Central memory CD8-positive, alpha-beta T cell (primary cell): ENCODE measurements around the gene ZNF175.

Experiments
- ATAC-seq: fragments of 150-1000 bp; cut with Tn5 transposase; replicated peaks from 2 replicates; pipeline ENCODE4 v1.10.0; 2022; ENCODE audit warnings: mild to moderate bottlenecking, moderate FRiP score, moderate number of reproducible peaks; ENCODE audit not compliant: poor library complexity, severe bottlenecking; ENCODE audit errors: extremely low read depth
- DNase-seq, 2 donors: peaks; one replicate each; pipeline ENCODE4 v3.0.0; 2021; ENCODE audit warnings: low spot score in 2 of 2
- H3K27ac Mint-ChIP-seq: one replicate; pipeline ENCODE4 v1.8.0; 2022; ENCODE audit warnings: low read depth, mild to moderate bottlenecking, moderate library complexity, mixed read lengths
- H3K27me3 Mint-ChIP-seq: one replicate; pipeline ENCODE4 v1.8.0; 2022; ENCODE audit warnings: mixed read lengths
- H3K36me3 Mint-ChIP-seq: one replicate; pipeline ENCODE4 v1.8.0; 2022; ENCODE audit warnings: mild to moderate bottlenecking, moderate library complexity, mixed read lengths; ENCODE audit not compliant: insufficient read depth
- H3K4me1 Mint-ChIP-seq: one replicate; pipeline ENCODE4 v1.8.0; 2022; ENCODE audit warnings: mixed read lengths
- H3K4me3 Mint-ChIP-seq: one replicate; pipeline ENCODE4 v1.8.0; 2022; ENCODE audit warnings: mild to moderate bottlenecking, moderate library complexity, mixed read lengths
- H3K9me3 Mint-ChIP-seq: one replicate; pipeline ENCODE4 v1.8.0; 2022; ENCODE audit warnings: mixed read lengths

ZNF175 gene

DNA sequence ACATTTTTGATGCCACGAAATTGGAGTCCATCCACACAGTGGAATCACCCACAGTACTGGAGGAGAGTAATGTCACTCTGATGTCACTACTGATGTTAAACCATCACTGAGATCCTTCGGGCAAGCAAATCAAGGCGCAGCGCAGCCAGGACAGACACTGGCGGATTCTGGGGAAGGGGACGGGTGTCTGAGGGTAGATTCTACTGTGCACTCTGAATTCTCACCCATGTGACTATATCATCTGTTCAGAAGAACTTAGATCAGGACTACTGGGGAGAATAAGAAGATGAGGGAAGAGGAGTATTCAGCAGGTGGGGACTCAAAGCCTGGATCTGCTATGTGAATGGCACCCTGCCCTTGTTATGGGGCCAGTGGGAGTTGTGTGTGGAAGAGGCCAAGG is 27.0 kb upstream of the ZNF175 start:
- Mint-ChIP-seq H3K4me1 (peaks cover 2% of the 10 kb centered on the region), H3K9me3 (no peaks in the 10 kb centered on the region), H3K27ac (no peak overlapping the region), H3K27me3 (peaks cover 86% of the 10 kb centered on the region), H3K4me3 (no peak overlapping the region), H3K36me3 (no peaks in the 10 kb centered on the region)
- DNase-seq (no peak), ATAC-seq (no peak)

DNA sequence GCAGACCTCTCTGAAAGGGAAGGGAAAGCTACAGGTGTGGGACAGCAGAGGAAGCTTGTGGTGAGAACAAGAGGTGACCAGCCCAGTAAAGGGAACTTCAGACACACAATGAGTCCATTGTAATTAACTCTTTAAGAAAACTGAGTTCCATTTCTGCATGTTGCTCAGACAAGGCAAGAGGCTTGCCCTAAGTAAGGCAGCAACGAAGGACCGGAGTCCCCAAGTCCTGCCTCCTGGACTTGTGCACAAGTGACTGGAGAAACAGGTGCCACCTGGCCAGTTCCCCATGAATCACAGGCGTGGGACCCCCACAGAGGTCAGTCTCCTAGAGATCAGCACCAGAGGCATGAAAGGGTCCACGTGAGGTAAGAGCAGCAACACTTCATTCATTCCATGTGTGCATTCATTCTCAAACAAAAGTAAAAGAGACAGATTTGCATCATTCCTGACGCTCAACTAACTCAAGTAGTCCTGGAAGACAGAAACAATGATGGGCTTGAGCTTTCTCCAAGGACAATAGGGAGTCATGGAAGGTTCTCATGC is 24.9 kb upstream of the ZNF175 start:
- Mint-ChIP-seq H3K9me3 (no peaks in the 10 kb centered on the region), H3K27ac (no peak overlapping the region), H3K27me3 (peaks cover 86% of the 10 kb centered on the region)

GRCh38 chr19:51546650-51547396 is 24.3 kb upstream of the ZNF175 start:
- H3K9me3 Mint-ChIP-seq: no peaks in the 10 kb centered on the region
- H3K27me3 Mint-ChIP-seq: peaks cover 86% of the 10 kb centered on the region
- H3K4me1 Mint-ChIP-seq: peaks cover 13% of the 10 kb centered on the region
- ATAC-seq: no peak
- H3K4me3 Mint-ChIP-seq: no peak overlapping the region
- no peaks in the 10 kb centered on the region for H3K36me3 Mint-ChIP-seq
- DNase-seq: no peak
- H3K27ac Mint-ChIP-seq: no peak overlapping the region

More for the DNA sequence above, 24.9 kb upstream of the ZNF175 start:
- Mint-ChIP-seq H3K36me3 (no peaks in the 10 kb centered on the region), H3K4me1 (peaks cover 7% of the 10 kb centered on the region), H3K4me3 (no peak overlapping the region)
- no peak for ATAC-seq
- DNase-seq: no peak

- DNase-seq (no peak), ATAC-seq (no peak)
- Mint-ChIP-seq H3K4me3 (no peak overlapping the region), H3K36me3 (peaks cover 1% of the 10 kb centered on the region), H3K27me3 (peaks cover 86% of the 10 kb centered on the region), H3K27ac (no peak overlapping the region), H3K4me1 (peaks cover 20% of the 10 kb centered on the region), H3K9me3 (peaks cover 3% of the 10 kb centered on the region)
Measured at GRCh38 chr19:51547397-51548212, 23.5 kb upstream of the ZNF175 start.

DNA sequence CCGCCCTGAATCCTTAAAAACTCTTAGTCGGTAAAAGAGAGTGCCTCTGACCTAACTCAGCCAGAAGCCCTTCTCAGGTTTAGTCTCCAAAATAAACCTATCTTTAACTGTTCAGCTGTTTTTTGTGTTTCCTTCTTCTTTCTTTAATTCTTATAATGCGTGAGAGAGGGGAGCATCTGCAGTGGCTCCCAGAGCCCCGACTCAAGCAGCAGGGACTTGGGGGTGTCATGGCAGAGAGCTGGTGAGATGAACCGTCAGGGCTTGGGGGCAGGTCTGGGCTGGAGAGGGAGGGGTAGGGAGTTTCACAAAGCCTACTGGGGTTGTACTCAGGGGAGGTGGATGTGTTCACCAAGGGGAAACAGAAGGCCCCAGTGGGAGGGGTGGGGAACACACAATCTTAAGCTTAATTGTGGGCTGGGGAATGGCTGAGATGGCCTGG is 22.9 kb upstream of the ZNF175 start:
- Mint-ChIP-seq H3K36me3 (peaks cover 2% of the 10 kb centered on the region), H3K27ac (no peak overlapping the region), H3K4me3 (no peak overlapping the region), H3K9me3 (peaks cover 6% of the 10 kb centered on the region), H3K4me1 (peaks cover 22% of the 10 kb centered on the region), H3K27me3 (peaks cover 86% of the 10 kb centered on the region)
- DNase-seq (no peak), ATAC-seq (no peak)

- ATAC-seq (no peak), DNase-seq (no peak)
- H3K9me3 Mint-ChIP-seq: peaks cover 6% of the 10 kb centered on the region
- peaks cover 22% of the 10 kb centered on the region for H3K4me1 Mint-ChIP-seq
- peaks cover 2% of the 10 kb centered on the region for H3K36me3 Mint-ChIP-seq
- peaks cover 79% of the 10 kb centered on the region for H3K27me3 Mint-ChIP-seq
- peak overlapping the region; percentile 9 for H3K4me3 Mint-ChIP-seq
- H3K27ac Mint-ChIP-seq: no peak overlapping the region
Measured at GRCh38 chr19:51548891-51549305, 22.2 kb upstream of the ZNF175 start.

DNA sequence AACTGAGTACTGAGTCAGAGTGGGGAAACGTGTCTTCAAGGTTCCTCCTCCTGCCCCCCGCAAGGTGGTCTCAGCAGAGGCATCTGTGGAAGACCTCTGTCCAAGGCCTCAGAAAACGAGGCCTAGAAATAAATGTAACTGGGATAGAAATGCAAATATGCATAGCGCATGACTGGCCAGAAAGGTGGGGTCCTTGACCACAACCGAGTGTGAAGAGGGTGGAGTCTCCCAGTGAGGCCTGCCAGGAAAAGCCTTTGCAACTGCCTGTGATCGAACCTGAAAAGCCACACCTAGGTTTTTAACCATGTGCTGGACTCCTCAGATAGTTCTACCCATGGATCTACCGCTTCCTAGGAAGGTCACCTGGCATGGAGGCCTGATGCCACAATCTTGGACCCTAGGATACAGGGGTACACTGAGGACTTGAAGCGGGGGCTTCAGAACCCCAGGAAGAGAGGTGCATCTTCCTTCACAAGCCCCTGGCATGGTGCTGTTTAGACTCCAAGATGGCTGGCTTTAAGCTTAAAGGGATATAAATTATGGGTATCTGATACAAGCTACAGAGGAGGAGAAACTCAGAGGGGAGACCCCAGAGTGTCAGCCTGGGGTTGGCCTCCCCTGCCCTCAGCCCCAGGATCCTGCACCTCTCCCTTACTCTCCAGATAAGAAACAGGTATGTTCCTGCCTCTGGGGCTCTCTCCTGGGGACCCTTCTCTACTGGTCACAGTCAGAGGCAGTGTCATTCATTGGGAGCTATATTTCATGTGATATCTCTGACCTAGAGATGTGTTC is 21.4 kb upstream of the ZNF175 start:
- peaks cover 6% of the 10 kb centered on the region for H3K9me3 Mint-ChIP-seq
- ATAC-seq (no peak), DNase-seq (peak in 1 of 2 donors; percentile 8)
- H3K27me3 Mint-ChIP-seq: peaks cover 79% of the 10 kb centered on the region
- H3K36me3 Mint-ChIP-seq: peaks cover 2% of the 10 kb centered on the region
- H3K4me1 Mint-ChIP-seq: peaks cover 22% of the 10 kb centered on the region
- no peak overlapping the region for H3K27ac Mint-ChIP-seq
- H3K4me3 Mint-ChIP-seq: peak overlapping the region; percentile 9

DNA sequence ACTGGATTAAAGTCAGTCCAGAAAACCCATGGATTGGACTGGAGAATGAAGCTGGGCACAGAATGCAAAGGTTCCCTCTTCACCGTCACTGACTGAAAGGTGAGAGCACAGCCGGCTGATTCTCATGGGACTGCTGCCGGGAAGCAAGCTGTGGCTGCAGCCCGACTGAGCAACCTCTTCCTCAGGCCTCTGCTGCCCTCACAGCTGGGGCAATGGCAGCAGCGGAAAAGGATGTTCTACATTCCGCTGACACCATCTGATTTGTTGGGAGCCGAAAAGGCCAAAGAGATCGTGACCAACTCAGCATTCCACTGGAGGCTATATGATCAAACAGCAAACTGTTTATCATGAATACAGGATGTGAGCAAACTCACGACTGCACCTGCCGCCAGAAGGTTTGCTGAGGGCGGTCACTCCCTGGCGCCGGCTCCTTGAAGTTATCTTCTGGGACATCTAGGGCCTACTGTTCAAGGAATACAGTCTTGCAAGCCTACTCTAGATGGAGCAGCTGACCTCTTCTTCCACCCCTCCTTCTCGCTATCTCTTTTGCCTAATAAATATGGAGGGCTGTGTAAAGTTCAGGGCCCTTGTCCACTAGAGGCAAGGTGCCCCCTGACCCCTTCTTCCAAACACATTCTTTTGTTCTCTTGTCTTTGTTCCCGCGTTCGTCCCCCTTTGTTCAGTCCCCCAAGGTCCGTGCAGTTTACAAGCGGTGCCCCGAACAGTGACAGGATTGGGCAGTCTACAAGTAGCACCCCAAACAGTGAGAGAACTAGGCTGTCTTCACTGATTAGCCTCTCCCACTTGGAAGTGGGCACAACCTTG is 20.0 kb upstream of the ZNF175 start:
- ATAC-seq: no peak
- no peak for DNase-seq
- Mint-ChIP-seq H3K9me3 (peaks cover 6% of the 10 kb centered on the region), H3K4me1 (peaks cover 22% of the 10 kb centered on the region), H3K27ac (no peak overlapping the region), H3K27me3 (peaks cover 79% of the 10 kb centered on the region), H3K36me3 (peaks cover 2% of the 10 kb centered on the region), H3K4me3 (peak overlapping the region; percentile 9)

- Mint-ChIP-seq H3K36me3 (peaks cover 2% of the 10 kb centered on the region), H3K27me3 (peaks cover 80% of the 10 kb centered on the region), H3K4me3 (peak overlapping the region; percentile 9), H3K9me3 (peaks cover 6% of the 10 kb centered on the region), H3K27ac (no peak overlapping the region), H3K4me1 (peaks cover 22% of the 10 kb centered on the region)
- ATAC-seq (no peak), DNase-seq (no peak)
Measured at GRCh38 chr19:51551673-51552432, 19.2 kb upstream of the ZNF175 start.

DNA sequence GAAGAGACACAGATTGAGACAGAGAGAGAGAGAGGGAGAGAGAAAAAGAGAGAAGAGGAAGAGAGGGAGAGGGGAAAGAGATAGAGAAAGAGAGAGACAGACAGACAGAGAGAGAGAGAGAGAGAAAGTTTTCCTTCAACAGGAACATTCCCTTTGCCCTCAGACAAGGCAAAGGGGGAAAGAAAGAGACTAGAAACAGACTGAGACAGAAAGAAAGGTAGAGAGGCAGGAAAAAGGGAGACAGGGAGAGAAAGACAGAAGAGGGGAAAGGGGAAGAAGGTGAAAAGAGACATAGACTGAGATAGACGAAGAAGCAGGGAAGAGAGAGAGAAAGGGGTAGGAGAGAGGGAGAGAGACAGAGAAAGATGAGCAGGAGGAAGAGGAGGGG is 18.5 kb upstream of the ZNF175 start:
- peaks cover 6% of the 10 kb centered on the region for H3K9me3 Mint-ChIP-seq
- H3K4me3 Mint-ChIP-seq: peak overlapping the region; percentile 6
- H3K36me3 Mint-ChIP-seq: peaks cover 2% of the 10 kb centered on the region
- H3K4me1 Mint-ChIP-seq: peaks cover 22% of the 10 kb centered on the region
- ATAC-seq (no peak), DNase-seq (no peak)
- H3K27me3 Mint-ChIP-seq: peaks cover 81% of the 10 kb centered on the region
- no peak overlapping the region for H3K27ac Mint-ChIP-seq

GRCh38 chr19:51552996-51553725 is 17.9 kb upstream of the ZNF175 start:
- peak overlapping the region; percentile 6 for H3K4me3 Mint-ChIP-seq

More at GRCh38 chr19:51552996-51553725, 17.9 kb upstream of the ZNF175 start:
- no peak overlapping the region for H3K27ac Mint-ChIP-seq
- DNase-seq (no peak), ATAC-seq (no peak)
- peaks cover 76% of the 10 kb centered on the region for H3K27me3 Mint-ChIP-seq
- peaks cover 6% of the 10 kb centered on the region for H3K9me3 Mint-ChIP-seq
- H3K36me3 Mint-ChIP-seq: peaks cover 2% of the 10 kb centered on the region
- peaks cover 22% of the 10 kb centered on the region for H3K4me1 Mint-ChIP-seq
